OCI-LY3 (cell line): Measurements from ENCODE around the gene CLDN5.

Experiments used
- H2AFZ ChIP-seq: fragments of 200-600, 300-600 bp; shearing (Covaris generic); 2 replicates; pipeline ENCODE4 v1.6.0; 2014; ENCODE audit warnings: antibody characterized with exemption, low read depth, low read length
- H3K27ac ChIP-seq: fragments of 200-600, 300-600 bp; sonication (generic); 2 replicates; pipeline ENCODE4 v1.5.1; 2014; ENCODE audit warnings: mild to moderate bottlenecking, low read length, moderate library complexity, mixed read lengths
- H3K27me3 ChIP-seq: fragments of 200-600, 300-600 bp; sonication (generic); 2 replicates; pipeline ENCODE4 v1.6.1; 2014; ENCODE audit warnings: low read depth, low read length, mixed read lengths
- H3K36me3 ChIP-seq: fragments of 200-600, 300-600 bp; sonication (generic); replicated peaks from 2 replicates; pipeline ENCODE3; 2014; ENCODE audit warnings: low read depth, low read length, mixed read lengths
- H3K4me1 ChIP-seq: fragments of 300-600, 200-600 bp; sonication (generic); 2 replicates; pipeline ENCODE4 v1.6.1; 2014; ENCODE audit warnings: low read length, mixed read lengths
- H3K4me2 ChIP-seq: fragments of 200-600, 300-600 bp; sonication (generic); 2 replicates; pipeline ENCODE4 v1.6.1; 2014; ENCODE audit warnings: low read length, mixed read lengths
- H3K4me3 ChIP-seq: fragments of 300-600, 200-600 bp; sonication (generic); 2 replicates; pipeline ENCODE4 v1.5.1; 2014; ENCODE audit warnings: antibody characterized with exemption, mild to moderate bottlenecking, low read length, moderate library complexity
- H3K79me2 ChIP-seq: fragments of 300-600, 200-600 bp; shearing (Covaris generic); 2 replicates; pipeline ENCODE4 v1.6.1; 2014; ENCODE audit warnings: mild to moderate bottlenecking, low read length, mixed read lengths
- H3K9ac ChIP-seq: fragments of 300-600, 200-600 bp; shearing (Covaris generic); 2 replicates; pipeline ENCODE4 v1.6.0; 2014; ENCODE audit warnings: mild to moderate bottlenecking, low read length, moderate library complexity
- H3K9me3 ChIP-seq: fragments of 200-600, 300-600 bp; shearing (Covaris generic); 2 replicates; pipeline ENCODE4 v1.6.1; 2014; ENCODE audit warnings: low read length, mixed read lengths; ENCODE audit not compliant: insufficient read depth
- H4K20me1 ChIP-seq: fragments of 200-600, 300-600 bp; sonication (generic); 2 replicates; pipeline ENCODE4 v1.6.1; 2016; ENCODE audit warnings: low read length, mixed read lengths; ENCODE audit not compliant: insufficient read depth
- CTCF ChIP-seq: fragments of 200-600, 300-600 bp; sonication (generic); IDR thresholded peaks from 2 replicates; pipeline ENCODE4 v1.5.1; 2014; ENCODE audit warnings: antibody characterized with exemption, low read length, low read depth
- EZH2phosphoT487 ChIP-seq: fragments of 200-600 bp; shearing (Covaris generic); IDR thresholded peaks from 2 replicates; pipeline ENCODE4 v1.6.1; 2018; ENCODE audit warnings: antibody characterized with exemption, mixed run types, low read depth

The CLDN5 gene

GRCh38 chr22:19516378-19517170 is 7.6 kb downstream of the CLDN5 start:
- H3K27me3 ChIP-seq, result no peaks in the 10 kb centered on the region

GRCh38 chr22:19515654-19516377 is 8.4 kb downstream of the CLDN5 start:
- TF ChIP-seq CTCF (no peak), EZH2phosphoT487 (no peak)
- Histone ChIP-seq H2AFZ (no peak overlapping the region), H3K4me1 (no peaks in the 10 kb centered on the region), H3K9ac (no peak overlapping the region), H3K9me3 (no peaks in the 10 kb centered on the region), H4K20me1 (no peaks in the 10 kb centered on the region; the same call in 1 of the 2 replicates), H3K27me3 (no peaks in the 10 kb centered on the region), H3K4me3 (no peak overlapping the region), H3K79me2 (no peaks in the 10 kb centered on the region), H3K4me2 (no peak overlapping the region), H3K27ac (no peak overlapping the region), H3K36me3 (peaks cover 49% of the 10 kb centered on the region)

More at GRCh38 chr22:19516378-19517170, 7.6 kb downstream of the CLDN5 start:
- H4K20me1 ChIP-seq, result no peaks in the 10 kb centered on the region; the same call in 1 of the 2 replicates
- no peak overlapping the region for H3K9ac ChIP-seq
- no peak overlapping the region for H3K4me2 ChIP-seq
- H3K4me3 ChIP-seq, result no peak overlapping the region
- no peak overlapping the region for H2AFZ ChIP-seq
- no peaks in the 10 kb centered on the region for H3K79me2 ChIP-seq
- no peaks in the 10 kb centered on the region for H3K4me1 ChIP-seq
- H3K36me3 ChIP-seq, result peaks cover 49% of the 10 kb centered on the region
- H3K27ac ChIP-seq, result no peak overlapping the region
- TF ChIP-seq EZH2phosphoT487, result no peak
- TF ChIP-seq CTCF, result no peak
- H3K9me3 ChIP-seq, result no peaks in the 10 kb centered on the region

- no peak overlapping the region for H3K4me3 ChIP-seq
- H3K4me2 ChIP-seq, result no peak overlapping the region
- H3K9ac ChIP-seq, result no peak overlapping the region
- H3K27me3 ChIP-seq, result no peaks in the 10 kb centered on the region
- no peaks in the 10 kb centered on the region for H3K79me2 ChIP-seq
- H3K4me1 ChIP-seq, result no peaks in the 10 kb centered on the region
- H4K20me1 ChIP-seq, result no peaks in the 10 kb centered on the region; the same call in 1 of the 2 replicates
- TF ChIP-seq CTCF (no peak), EZH2phosphoT487 (no peak)
- no peak overlapping the region for H2AFZ ChIP-seq
- no peaks in the 10 kb centered on the region for H3K9me3 ChIP-seq
- H3K27ac ChIP-seq, result no peak overlapping the region
- H3K36me3 ChIP-seq, result peaks cover 53% of the 10 kb centered on the region
Observed at GRCh38 chr22:19514831-19515565, 9.2 kb downstream of the CLDN5 start.

- H3K9me3 ChIP-seq, result no peaks in the 10 kb centered on the region
- TF ChIP-seq CTCF, result no peak
- no peaks in the 10 kb centered on the region for H3K27me3 ChIP-seq
- no peak overlapping the region for H3K27ac ChIP-seq
- H3K79me2 ChIP-seq, result no peaks in the 10 kb centered on the region
- H3K4me1 ChIP-seq, result no peaks in the 10 kb centered on the region
- no peak overlapping the region for H2AFZ ChIP-seq
- H3K9ac ChIP-seq, result no peak overlapping the region
- no peak overlapping the region for H3K4me2 ChIP-seq
- H4K20me1 ChIP-seq, result no peaks in the 10 kb centered on the region; the same call in 1 of the 2 replicates
- H3K4me3 ChIP-seq, result no peak overlapping the region
- H3K36me3 ChIP-seq, result peaks cover 57% of the 10 kb centered on the region
Observed at GRCh38 chr22:19513823-19514222, 10.4 kb downstream of the CLDN5 start.
